Gastroesophageal sphincter (tissue), 4 donors: ENCODE measurements around the gene CPXM2. TPM values are rescaled to one million over a fixed set of nuclear protein-coding genes. Genes with fewer than 3 reads are reported as not detected.
A peak's percentile ranks its signal among the peaks of the same experiment; 100 is the strongest.

Source experiments
- ATAC-seq: fragments of 150-250 bp; one replicate; pipeline ENCODE4 v1.9.1; 2016; ENCODE audit warnings: mild to moderate bottlenecking, moderate library complexity
- H3K27ac ChIP-seq, 4 donors: fragments of 200-600 bp; sonication (generic) in 3 of 4; 1 replicate in 3 of 4; 2 replicates in 1 of 4; pipeline ENCODE4 v1.5.1; 2016 to 2019
- H3K27me3 ChIP-seq: fragments of 200-600 bp; sonication (generic); one replicate; pipeline ENCODE4 v1.5.1; 2019
- H3K36me3 ChIP-seq, 2 donors: fragments of 200-600 bp; sonication (generic); one replicate each; pipeline ENCODE4 v1.5.1; 2019; ENCODE audit warnings: control low read depth in 1 of 2
- H3K4me1 ChIP-seq, 3 donors: fragments of 200-600 bp; sonication (generic); 1 replicate in 2 of 3; 2 replicates in 1 of 3; pipeline ENCODE4 v1.5.1; 2016 to 2019; ENCODE audit warnings: control low read depth in 2 of 3
- H3K4me3 ChIP-seq, 2 donors: fragments of 200-600 bp; sonication (generic); one replicate each; pipeline ENCODE4 v1.5.1; 2019; ENCODE audit warnings: mild to moderate bottlenecking in 1 of 2, moderate library complexity in 1 of 2
- H3K9me3 ChIP-seq, 3 donors: fragments of 200-600 bp; sonication (generic); one replicate each; pipeline ENCODE4 v1.5.1; 2017 to 2019; ENCODE audit warnings: control low read depth in 2 of 3
- EP300 ChIP-seq: sonication (generic); formaldehyde crosslinking; IDR thresholded peaks from one replicate; pipeline ENCODE4 v1.6.1; 2017; ENCODE audit warnings: antibody characterized with exemption, mild to moderate bottlenecking
- POLR2A ChIP-seq, 2 donors: fragments of 450-650 bp; IDR thresholded peaks; one replicate each; pipeline ENCODE4 v1.6.1; 2017; ENCODE audit warnings: antibody characterized with exemption in 2 of 2, mild to moderate bottlenecking in 2 of 2, moderate library complexity in 1 of 2
- POLR2AphosphoS5 ChIP-seq: sonication (generic); formaldehyde crosslinking; IDR thresholded peaks from one replicate; pipeline ENCODE4 v1.6.1; 2017; ENCODE audit warnings: antibody characterized with exemption
- WGBS, 2 donors: methylation state at CpG; one replicate each; pipeline ENCODE4 v1.1.5; 2018; ENCODE audit warnings: low coverage in 1 of 2; 5-methylcytosine and 5-hydroxymethylcytosine counted together
- total RNA-seq, 4 donors: library from RNA; depleted of rRNA; stranded (reverse); fragments of >200 nt; gene quantifications; one replicate each; pipeline ENCODE4 v1.1.0, GENCODE V29; 2016
- TF ChIP-seq, protein P1 (sequence below), 4 experiments: fragments of 200-600 bp in 2 of 4; fragments of 450-650 bp in 2 of 4; sonication (generic) in 1 of 4; IDR thresholded peaks; one replicate each; pipeline ENCODE4 v1.5.1; 2017 to 2019; ENCODE audit warnings: antibody characterized with exemption in 4 of 4, mild to moderate bottlenecking in 2 of 4, moderate library complexity in 2 of 4

The CPXM2 gene
- total RNA-seq, 4 donors from 2014 or later, result 57.1 to 165 (median 85.1) TPM

GRCh38 chr10:123809632-123810031, 82.0 kb downstream of the CPXM2 start:
- peak overlapping the region in 1 of 4 donors; percentile 69 for H3K27ac ChIP-seq

GRCh38 chr10:123808906-123809305, 82.7 kb downstream of the CPXM2 start:
- Histone ChIP-seq H3K36me3 (no peaks in the 10 kb centered on the region), H3K27ac (peak overlapping the region; percentile 69 to 92 (median 73)), H3K9me3 (no peaks in the 10 kb centered on the region), H3K27me3 (no peaks in the 10 kb centered on the region), H3K4me1 (peaks cover 5 to 27% (median 13%) of the 10 kb centered on the region in 3 donors), H3K4me3 (no peak overlapping the region)
- ATAC-seq, result peak; percentile 65
- TF ChIP-seq EP300 (no peak), POLR2AphosphoS5 (peak; percentile 29)
- WGBS, 2 donors, result 17 to 52% methylated on average over 6 of the region's 6 CpGs

More at GRCh38 chr10:123809632-123810031, 82.0 kb downstream of the CPXM2 start:
- Histone ChIP-seq H3K4me1 (peaks cover 5 to 27% (median 13%) of the 10 kb centered on the region in 3 donors), H3K4me3 (no peak overlapping the region), H3K27me3 (no peaks in the 10 kb centered on the region), H3K9me3 (no peaks in the 10 kb centered on the region), H3K36me3 (no peaks in the 10 kb centered on the region)
- no peak for ATAC-seq
- TF ChIP-seq EP300, result no peak
- TF ChIP-seq, protein P1, sequence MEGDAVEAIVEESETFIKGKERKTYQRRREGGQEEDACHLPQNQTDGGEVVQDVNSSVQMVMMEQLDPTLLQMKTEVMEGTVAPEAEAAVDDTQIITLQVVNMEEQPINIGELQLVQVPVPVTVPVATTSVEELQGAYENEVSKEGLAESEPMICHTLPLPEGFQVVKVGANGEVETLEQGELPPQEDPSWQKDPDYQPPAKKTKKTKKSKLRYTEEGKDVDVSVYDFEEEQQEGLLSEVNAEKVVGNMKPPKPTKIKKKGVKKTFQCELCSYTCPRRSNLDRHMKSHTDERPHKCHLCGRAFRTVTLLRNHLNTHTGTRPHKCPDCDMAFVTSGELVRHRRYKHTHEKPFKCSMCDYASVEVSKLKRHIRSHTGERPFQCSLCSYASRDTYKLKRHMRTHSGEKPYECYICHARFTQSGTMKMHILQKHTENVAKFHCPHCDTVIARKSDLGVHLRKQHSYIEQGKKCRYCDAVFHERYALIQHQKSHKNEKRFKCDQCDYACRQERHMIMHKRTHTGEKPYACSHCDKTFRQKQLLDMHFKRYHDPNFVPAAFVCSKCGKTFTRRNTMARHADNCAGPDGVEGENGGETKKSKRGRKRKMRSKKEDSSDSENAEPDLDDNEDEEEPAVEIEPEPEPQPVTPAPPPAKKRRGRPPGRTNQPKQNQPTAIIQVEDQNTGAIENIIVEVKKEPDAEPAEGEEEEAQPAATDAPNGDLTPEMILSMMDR (IDR thresholded peaks at IDR 0.05), result no peak
- no peak for TF ChIP-seq POLR2A (IDR thresholded peaks at IDR 0.05)
- TF ChIP-seq POLR2AphosphoS5, result no peak

GRCh38 chr10:123808286-123808685, 83.3 kb downstream of the CPXM2 start:
- no peak for ATAC-seq

DNA sequence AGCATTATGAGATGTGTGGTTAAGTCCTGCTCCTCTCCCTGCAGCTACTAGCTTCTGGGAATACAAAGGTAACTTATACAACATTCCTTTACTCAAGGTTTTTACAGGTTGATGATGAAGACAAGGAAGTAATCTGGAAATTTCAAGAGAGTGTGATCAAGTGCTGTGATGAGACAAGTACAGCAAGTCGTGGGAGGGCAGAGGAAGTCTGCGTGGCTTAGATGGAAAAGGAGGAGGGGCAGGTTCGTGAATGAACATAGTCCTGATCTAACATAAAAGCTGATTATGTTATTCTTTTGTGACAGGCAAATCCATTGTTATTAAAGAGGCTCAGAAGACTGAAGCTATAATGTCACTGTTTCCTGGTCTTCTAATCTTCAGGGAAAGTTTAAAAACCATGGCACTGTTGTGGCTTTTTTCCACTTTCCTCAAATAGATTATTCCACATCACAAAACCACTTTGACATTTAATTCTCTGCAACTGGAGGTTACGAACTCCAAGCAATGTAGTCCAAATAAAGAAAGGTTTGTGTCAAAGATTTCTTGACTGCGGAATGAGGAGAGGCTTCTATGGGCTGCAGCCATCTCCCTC, 84.1 kb downstream of the CPXM2 start:
- Histone ChIP-seq H3K27me3 (no peaks in the 10 kb centered on the region), H3K36me3 (no peaks in the 10 kb centered on the region), H3K9me3 (no peaks in the 10 kb centered on the region), H3K4me3 (no peak overlapping the region), H3K27ac (peak overlapping the region; percentile 70 to 92 (median 78)), H3K4me1 (peaks cover 5 to 27% (median 13%) of the 10 kb centered on the region in 3 donors)
- TF ChIP-seq POLR2AphosphoS5 (peak; percentile 43), EP300 (no peak), POLR2A (IDR thresholded peaks at IDR 0.05) (no peak)
- peak; percentile 69 for ATAC-seq
- 2 to 9% methylated on average over 5 of the region's 5 CpGs for WGBS, 2 donors

More at GRCh38 chr10:123808286-123808685, 83.3 kb downstream of the CPXM2 start:
- no peak for TF ChIP-seq POLR2AphosphoS5
- TF ChIP-seq EP300, result no peak
- TF ChIP-seq POLR2A (IDR thresholded peaks at IDR 0.05), result no peak
- TF ChIP-seq, protein P1 (IDR thresholded peaks at IDR 0.05), result no peak
- peaks cover 5 to 27% (median 13%) of the 10 kb centered on the region in 3 donors for H3K4me1 ChIP-seq
- WGBS, 2 donors, result 33 to 45% methylated on average over 2 of the region's 2 CpGs
- no peaks in the 10 kb centered on the region for H3K9me3 ChIP-seq
- H3K27me3 ChIP-seq, result no peaks in the 10 kb centered on the region
- H3K36me3 ChIP-seq, result no peaks in the 10 kb centered on the region
- no peak overlapping the region for H3K4me3 ChIP-seq
- peak overlapping the region; percentile 69 to 92 (median 73) for H3K27ac ChIP-seq

DNA sequence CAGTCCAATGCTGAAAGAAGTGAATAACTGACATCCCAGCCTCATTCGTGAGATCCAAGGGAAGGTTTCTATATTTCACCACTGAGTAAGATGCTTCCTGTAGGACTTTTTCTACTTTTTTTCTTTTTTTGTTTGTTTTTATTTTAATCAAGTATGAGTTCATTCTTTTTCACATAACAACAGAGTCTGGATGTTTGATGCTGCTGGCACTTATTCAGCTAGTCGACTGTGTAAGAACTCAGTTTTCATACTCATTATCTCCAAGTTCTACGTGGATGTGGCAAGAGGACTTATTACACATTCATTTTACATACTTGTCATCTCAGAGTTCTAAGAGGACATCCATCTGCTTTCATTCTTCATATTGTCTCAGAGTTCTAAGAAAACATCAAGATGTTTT, 86.9 kb downstream of the CPXM2 start:
- Histone ChIP-seq H3K4me3 (no peak overlapping the region), H3K27me3 (no peaks in the 10 kb centered on the region), H3K9me3 (no peaks in the 10 kb centered on the region), H3K27ac (peak overlapping the region in 1 of 4 donors; percentile 84), H3K36me3 (no peaks in the 10 kb centered on the region), H3K4me1 (peaks cover 5 to 48% (median 16%) of the 10 kb centered on the region in 3 donors)
- TF ChIP-seq EP300 (no peak), POLR2A (IDR thresholded peaks at IDR 0.05) (no peak)
- TF ChIP-seq, protein P1 (IDR thresholded peaks at IDR 0.05), result no peak
- no peak for ATAC-seq
- WGBS, 2 donors, result 32% methylated on average over 3 of the region's 3 CpGs

- Histone ChIP-seq H3K27me3 (no peaks in the 10 kb centered on the region), H3K4me3 (no peak overlapping the region), H3K36me3 (peaks cover 0 to 28% of the 10 kb centered on the region in 2 donors), H3K4me1 (peaks cover 0 to 33% (median 3%) of the 10 kb centered on the region in 3 donors), H3K27ac (peak overlapping the region; percentile 79 to 88 (median 84)), H3K9me3 (no peaks in the 10 kb centered on the region)
- 56 to 62% methylated on average over 7 of the region's 7 CpGs for WGBS, 2 donors
- ATAC-seq, result no peak
- TF ChIP-seq POLR2AphosphoS5 (no peak), POLR2A (IDR thresholded peaks at IDR 0.05) (no peak), EP300 (no peak)
- TF ChIP-seq, protein P1 (IDR thresholded peaks at IDR 0.05), result no peak
These were observed 90.8 kb downstream of the CPXM2 start for GRCh38 chr10:123800821-123801220.
